ENCODE measurements around the gene RPE65. TPM values are rescaled to one million over a fixed set of nuclear protein-coding genes. Genes with fewer than 3 reads are reported as not detected.
"Not testable (repeated sequence)": the region's sequence is repeated elsewhere in the genome, so short reads cannot be mapped to it uniquely, and the experiment has no call there.

RPE65 gene
- total RNA-seq, 1 donor from 2014 or later = not detected

DNA sequence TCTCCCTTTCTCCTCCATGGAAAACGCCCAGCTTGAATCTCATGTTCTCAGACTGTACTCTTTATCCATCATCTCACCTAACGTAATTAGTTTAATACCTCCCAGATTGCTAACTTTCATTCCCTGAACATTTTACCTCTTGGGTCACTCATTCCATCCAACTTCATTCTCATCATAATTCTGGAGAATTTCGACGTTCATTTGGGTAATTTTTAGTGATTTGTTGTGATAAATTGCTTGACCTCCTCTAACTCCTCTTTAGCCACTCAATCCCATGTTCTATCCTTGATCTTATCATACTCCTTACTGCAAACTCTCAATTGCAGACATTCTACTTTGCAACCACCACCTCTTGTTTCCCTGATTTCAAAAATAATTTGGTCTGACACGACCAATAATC lies 28.4 kb downstream of the RPE65 start:
- H3K36me3 ChIP-seq = no peaks in the 10 kb centered on the region
- no peak overlapping the region for H2AFZ ChIP-seq (replicated peaks)
- TF ChIP-seq EZH2phosphoT487 (IDR thresholded peaks at IDR 0.05) (no peak), EZH2 (IDR thresholded peaks at IDR 0.05) (no peak)
- TF ChIP-seq, protein P1, sequence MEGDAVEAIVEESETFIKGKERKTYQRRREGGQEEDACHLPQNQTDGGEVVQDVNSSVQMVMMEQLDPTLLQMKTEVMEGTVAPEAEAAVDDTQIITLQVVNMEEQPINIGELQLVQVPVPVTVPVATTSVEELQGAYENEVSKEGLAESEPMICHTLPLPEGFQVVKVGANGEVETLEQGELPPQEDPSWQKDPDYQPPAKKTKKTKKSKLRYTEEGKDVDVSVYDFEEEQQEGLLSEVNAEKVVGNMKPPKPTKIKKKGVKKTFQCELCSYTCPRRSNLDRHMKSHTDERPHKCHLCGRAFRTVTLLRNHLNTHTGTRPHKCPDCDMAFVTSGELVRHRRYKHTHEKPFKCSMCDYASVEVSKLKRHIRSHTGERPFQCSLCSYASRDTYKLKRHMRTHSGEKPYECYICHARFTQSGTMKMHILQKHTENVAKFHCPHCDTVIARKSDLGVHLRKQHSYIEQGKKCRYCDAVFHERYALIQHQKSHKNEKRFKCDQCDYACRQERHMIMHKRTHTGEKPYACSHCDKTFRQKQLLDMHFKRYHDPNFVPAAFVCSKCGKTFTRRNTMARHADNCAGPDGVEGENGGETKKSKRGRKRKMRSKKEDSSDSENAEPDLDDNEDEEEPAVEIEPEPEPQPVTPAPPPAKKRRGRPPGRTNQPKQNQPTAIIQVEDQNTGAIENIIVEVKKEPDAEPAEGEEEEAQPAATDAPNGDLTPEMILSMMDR (IDR thresholded peaks at IDR 0.05) = no peak
- H3K27ac ChIP-seq = no peak overlapping the region
- H3K9me3 Mint-ChIP-seq = no peaks in the 10 kb centered on the region
- no peaks in the 10 kb centered on the region for H3K36me3 Mint-ChIP-seq
- no peak overlapping the region for H3K4me3 ChIP-seq
- H3K27ac Mint-ChIP-seq = no peak overlapping the region
- H3F3A ChIP-seq (ENCODE audit: low read depth) = no peaks in the 10 kb centered on the region
- H4K20me1 ChIP-seq (ENCODE audit: low read depth) = no peaks in the 10 kb centered on the region
- no peak overlapping the region for H3K4me3 Mint-ChIP-seq
- H3K4me1 Mint-ChIP-seq = no peaks in the 10 kb centered on the region
- no peaks in the 10 kb centered on the region for H3K9me3 ChIP-seq (ENCODE audit: low read depth)
- H3K4me2 ChIP-seq = no peak overlapping the region
- H3K9ac ChIP-seq = no peak overlapping the region
- no peaks in the 10 kb centered on the region for H3K27me3 ChIP-seq
- no peak for DNase-seq (ENCODE audit: low spot score)
- H3K27me3 Mint-ChIP-seq (ENCODE audit: insufficient read depth, low read depth) = no peaks in the 10 kb centered on the region
- H3K79me2 ChIP-seq (ENCODE audit: low read depth) = no peaks in the 10 kb centered on the region
- H3K4me1 ChIP-seq = no peaks in the 10 kb centered on the region

DNA sequence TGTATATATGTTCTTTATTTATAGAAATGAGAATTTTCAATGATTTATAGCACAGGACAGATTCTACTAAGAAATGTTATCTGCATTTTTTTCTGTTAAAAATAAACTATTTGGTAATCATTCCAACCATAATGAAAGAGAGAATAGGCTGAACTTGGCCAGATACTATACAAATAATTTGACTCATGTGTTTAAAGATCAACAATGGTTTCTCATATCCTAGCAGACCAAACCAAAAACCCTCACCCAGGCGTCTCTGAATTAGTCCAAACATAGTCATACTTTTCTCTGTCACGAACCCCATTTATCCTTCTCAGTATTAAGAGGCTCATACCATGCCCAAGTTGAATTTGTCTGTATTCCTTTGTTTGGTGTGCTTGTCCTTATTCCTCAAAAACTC lies 40.3 kb downstream of the RPE65 start:
- H3K4me3 ChIP-seq = no peak overlapping the region
- no peaks in the 10 kb centered on the region for H4K20me1 ChIP-seq (ENCODE audit: low read depth)
- H2AFZ ChIP-seq (replicated peaks) = no peak overlapping the region
- Mint-ChIP-seq H3K27me3 (ENCODE audit: insufficient read depth, low read depth) (peaks cover 5% of the 10 kb centered on the region), H3K4me1 (peaks cover 14% of the 10 kb centered on the region), H3K4me3 (no peak overlapping the region), H3K9me3 (no peaks in the 10 kb centered on the region), H3K36me3 (no peaks in the 10 kb centered on the region), H3K27ac (no peak overlapping the region)
- H3K27me3 ChIP-seq = no peaks in the 10 kb centered on the region
- TF ChIP-seq, protein P1 (IDR thresholded peaks at IDR 0.05) = no peak
- TF ChIP-seq EZH2 (IDR thresholded peaks at IDR 0.05) = no peak
- TF ChIP-seq EZH2phosphoT487 (IDR thresholded peaks at IDR 0.05) = no peak
- no peak overlapping the region for H3K27ac ChIP-seq
- H3K36me3 ChIP-seq = no peaks in the 10 kb centered on the region
- no peak for DNase-seq (ENCODE audit: low spot score)
- no peaks in the 10 kb centered on the region for H3F3A ChIP-seq (ENCODE audit: low read depth)
- H3K9ac ChIP-seq = no peak overlapping the region
- no peaks in the 10 kb centered on the region for H3K79me2 ChIP-seq (ENCODE audit: low read depth)
- H3K4me1 ChIP-seq = no peaks in the 10 kb centered on the region
- H3K9me3 ChIP-seq (ENCODE audit: low read depth) = no peaks in the 10 kb centered on the region
- no peak overlapping the region for H3K4me2 ChIP-seq

DNA sequence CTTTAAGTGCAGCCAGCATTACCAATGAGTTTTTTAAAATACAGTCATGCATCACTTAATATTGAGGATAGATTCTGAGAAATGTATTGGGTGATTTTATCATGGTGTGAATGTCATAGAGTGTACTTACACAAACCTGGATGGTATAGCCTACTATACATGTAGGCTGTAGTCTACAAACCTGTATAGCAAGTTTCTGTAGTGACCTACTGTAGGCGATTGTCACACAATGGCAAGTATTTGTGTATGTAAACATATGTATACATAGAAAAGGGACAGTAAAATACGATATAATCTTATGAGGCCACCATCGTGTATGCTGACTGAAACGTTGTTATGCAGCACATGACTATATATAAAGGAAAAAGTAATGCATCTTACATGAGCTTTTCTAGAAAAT lies 48.2 kb downstream of the RPE65 start:
- Mint-ChIP-seq H3K27me3 (ENCODE audit: insufficient read depth, low read depth) (no peaks in the 10 kb centered on the region), H3K4me1 (peaks cover 1% of the 10 kb centered on the region), H3K9me3 (peaks cover 1% of the 10 kb centered on the region), H3K27ac (no peak overlapping the region), H3K4me3 (no peak overlapping the region), H3K36me3 (peaks cover 1% of the 10 kb centered on the region)
- Histone ChIP-seq H4K20me1 (ENCODE audit: low read depth) (no peaks in the 10 kb centered on the region), H3K4me3 (no peak overlapping the region), H2AFZ (replicated peaks) (no peak overlapping the region), H3K9ac (no peak overlapping the region), H3K4me2 (no peak overlapping the region), H3K27me3 (no peaks in the 10 kb centered on the region), H3K36me3 (no peaks in the 10 kb centered on the region), H3F3A (ENCODE audit: low read depth) (no peaks in the 10 kb centered on the region), H3K4me1 (no peaks in the 10 kb centered on the region), H3K9me3 (ENCODE audit: low read depth) (no peaks in the 10 kb centered on the region), H3K79me2 (ENCODE audit: low read depth) (no peaks in the 10 kb centered on the region), H3K27ac (no peak overlapping the region)
- no peak for DNase-seq (ENCODE audit: low spot score)
- TF ChIP-seq EZH2 (IDR thresholded peaks at IDR 0.05) (no peak), EZH2phosphoT487 (IDR thresholded peaks at IDR 0.05) (no peak)
- TF ChIP-seq, protein P1 (IDR thresholded peaks at IDR 0.05) = no peak

DNA sequence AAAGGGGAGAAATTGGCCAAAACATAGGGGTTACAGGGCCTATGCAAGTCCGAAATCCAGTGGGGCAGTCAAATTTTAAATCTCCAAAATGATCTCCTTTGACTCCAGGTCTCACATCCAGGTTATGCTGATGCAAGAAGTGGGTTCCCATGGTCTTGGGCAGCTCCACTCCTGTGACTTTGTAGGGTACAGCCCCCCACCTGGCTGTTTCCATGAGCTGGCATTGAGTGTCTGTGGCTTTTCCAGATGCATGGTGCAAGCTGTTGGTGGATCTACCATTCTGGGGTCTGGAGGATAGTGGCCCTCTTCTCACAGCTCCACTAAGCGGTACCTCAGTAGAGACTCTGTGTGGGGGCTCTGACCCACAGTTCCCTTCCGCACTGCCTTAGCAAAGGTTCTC lies 54.2 kb downstream of the RPE65 start:
- H4K20me1 ChIP-seq (ENCODE audit: low read depth); H3K27ac Mint-ChIP-seq; H3K9ac ChIP-seq; H3K36me3 Mint-ChIP-seq; H3K4me1 Mint-ChIP-seq; H3K27me3 Mint-ChIP-seq (ENCODE audit: insufficient read depth, low read depth); H3K27ac ChIP-seq; H3K4me3 ChIP-seq; DNase-seq (ENCODE audit: low spot score); H3F3A ChIP-seq (ENCODE audit: low read depth); H2AFZ ChIP-seq (replicated peaks); H3K9me3 ChIP-seq (ENCODE audit: low read depth); H3K4me1 ChIP-seq; H3K79me2 ChIP-seq (ENCODE audit: low read depth); H3K36me3 ChIP-seq; H3K4me2 ChIP-seq; H3K9me3 Mint-ChIP-seq; H3K27me3 ChIP-seq; H3K4me3 Mint-ChIP-seq: not testable (repeated sequence)

DNA sequence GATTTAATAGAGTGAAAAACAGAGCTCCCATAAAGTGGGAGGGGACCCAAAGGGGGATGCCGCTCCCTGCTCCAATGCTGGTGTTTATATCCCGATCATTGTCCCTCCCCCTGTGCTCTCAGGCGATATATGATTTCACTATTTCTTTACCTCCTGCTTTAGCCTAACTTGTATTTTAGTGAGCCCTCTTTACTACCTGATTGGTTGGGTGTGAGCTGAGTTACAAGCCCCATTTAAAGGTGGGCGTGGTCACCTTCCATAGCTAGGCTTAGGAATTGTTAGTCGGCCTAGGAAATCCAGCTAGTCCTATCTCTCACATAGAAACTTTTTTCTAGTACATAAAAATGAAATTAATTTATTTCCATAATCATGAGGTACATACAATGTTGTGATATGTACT lies 57.3 kb downstream of the RPE65 start:
- H4K20me1 ChIP-seq (ENCODE audit: low read depth); H3K27ac ChIP-seq; H2AFZ ChIP-seq (replicated peaks); H3K27ac Mint-ChIP-seq; H3K4me3 ChIP-seq; H3K79me2 ChIP-seq (ENCODE audit: low read depth); H3K9me3 ChIP-seq (ENCODE audit: low read depth); H3K27me3 Mint-ChIP-seq (ENCODE audit: insufficient read depth, low read depth); H3K9ac ChIP-seq; H3K36me3 Mint-ChIP-seq; H3K4me3 Mint-ChIP-seq; H3K27me3 ChIP-seq; H3K36me3 ChIP-seq; H3K4me1 Mint-ChIP-seq; DNase-seq (ENCODE audit: low spot score); H3F3A ChIP-seq (ENCODE audit: low read depth); H3K4me2 ChIP-seq; H3K4me1 ChIP-seq: not testable (repeated sequence)
- H3K9me3 Mint-ChIP-seq = peaks cover 16% of the 10 kb centered on the region

DNA sequence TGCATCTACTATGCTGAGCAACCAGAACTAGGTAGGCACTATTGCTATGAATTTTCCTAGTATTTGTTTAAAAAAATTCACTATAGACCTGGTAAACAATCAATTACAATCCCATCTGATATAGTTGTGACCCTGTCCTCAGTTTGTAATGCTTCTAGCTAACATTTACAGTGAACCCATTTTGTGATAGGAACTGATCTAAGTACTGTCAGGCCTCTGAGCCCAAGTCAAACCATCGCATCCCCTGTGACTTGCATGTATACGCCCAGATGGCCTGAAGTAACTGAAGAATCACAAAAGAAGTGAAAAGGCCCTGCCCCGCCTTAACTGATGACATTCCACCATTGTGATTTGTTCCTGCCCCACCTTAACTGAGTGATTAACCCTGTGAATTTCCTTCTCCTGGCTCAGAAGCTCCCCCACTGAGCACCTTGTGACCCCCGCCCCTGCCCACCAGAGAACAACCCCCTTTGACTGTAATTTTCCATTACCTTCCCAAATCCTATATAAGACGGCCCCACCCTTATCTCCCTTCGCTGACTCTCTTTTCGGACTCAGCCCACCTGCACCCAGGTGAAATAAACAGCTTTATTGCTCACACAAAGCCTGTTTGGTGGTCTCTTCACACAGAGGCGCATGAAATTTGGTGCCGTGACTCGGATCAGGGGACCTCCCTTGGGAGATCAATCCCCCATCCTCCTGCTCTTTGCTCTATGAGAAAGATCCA lies 63.8 kb downstream of the RPE65 start:
- H3K79me2 ChIP-seq (ENCODE audit: low read depth); H3K9me3 ChIP-seq (ENCODE audit: low read depth); H3K36me3 Mint-ChIP-seq; H3K4me3 ChIP-seq; H3K4me1 Mint-ChIP-seq; H3K9ac ChIP-seq; DNase-seq (ENCODE audit: low spot score); H3K27ac Mint-ChIP-seq; H3K4me3 Mint-ChIP-seq; H3K27ac ChIP-seq; H3K36me3 ChIP-seq; H3K27me3 Mint-ChIP-seq (ENCODE audit: insufficient read depth, low read depth); H3F3A ChIP-seq (ENCODE audit: low read depth); H4K20me1 ChIP-seq (ENCODE audit: low read depth); H2AFZ ChIP-seq (replicated peaks); H3K27me3 ChIP-seq; H3K4me1 ChIP-seq; H3K4me2 ChIP-seq: not testable (repeated sequence)
- peaks cover 30% of the 10 kb centered on the region for H3K9me3 Mint-ChIP-seq

Data from neural progenitor cell (in vitro differentiated cells).